Skeletal muscle cell (primary cell): Measurements from ENCODE around the gene SRC.

ENCODE experiments used
- DNase-seq: peaks from one replicate; pipeline ENCODE4 v3.0.0-alpha.2; 2010; ENCODE audit warnings: low read depth
- H3K4me3 ChIP-seq: 2 replicates; pipeline ENCODE4 v1.5.1; 2011; ENCODE audit warnings: low read depth, mild to moderate bottlenecking, control low read depth, low read length, moderate library complexity

The SRC gene

DNA sequence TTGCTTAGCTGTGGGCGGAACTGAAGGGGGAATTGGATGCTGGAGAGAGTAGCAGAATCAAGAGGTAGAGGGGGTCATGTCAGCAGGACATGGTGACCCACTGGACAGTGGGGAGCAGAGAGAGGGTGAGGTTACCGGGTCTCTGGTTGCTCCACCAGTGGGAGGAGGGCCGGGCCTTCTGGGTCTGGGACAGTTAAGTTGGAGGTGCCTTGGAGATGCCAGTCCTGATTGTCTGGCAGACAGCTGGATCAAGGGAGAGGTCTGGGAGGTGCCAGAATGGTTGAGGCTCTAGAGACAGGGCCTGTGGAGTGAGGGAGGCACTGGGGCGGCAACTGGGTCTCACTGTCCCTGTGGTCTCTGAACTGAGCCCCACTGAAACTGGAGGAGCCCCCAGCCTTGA is 31.8 kb upstream of the SRC start:
- no peak overlapping the region for H3K4me3 ChIP-seq
- no peak for DNase-seq

DNA sequence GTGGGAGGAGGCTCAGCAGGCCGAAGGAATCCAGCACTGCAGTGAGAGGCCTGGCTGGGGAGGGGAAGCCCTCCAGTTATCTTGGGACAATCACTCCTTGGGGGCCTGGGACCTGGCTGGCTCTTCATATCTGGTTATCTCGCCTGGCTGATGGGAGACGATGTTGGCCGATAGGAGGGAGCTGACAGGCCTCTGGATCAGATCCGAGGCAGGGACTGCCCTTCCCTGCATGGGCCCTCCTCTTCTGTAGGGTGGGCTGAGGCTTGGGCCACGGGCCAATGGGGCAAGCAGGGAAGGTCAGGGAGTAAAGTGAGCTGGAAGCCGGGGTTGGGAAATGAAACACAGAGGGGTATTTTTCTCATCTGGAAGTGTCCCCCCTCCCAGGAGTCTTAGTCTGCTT is 31.3 kb upstream of the SRC start:
- no peak overlapping the region for H3K4me3 ChIP-seq
- DNase-seq = no peak

DNA sequence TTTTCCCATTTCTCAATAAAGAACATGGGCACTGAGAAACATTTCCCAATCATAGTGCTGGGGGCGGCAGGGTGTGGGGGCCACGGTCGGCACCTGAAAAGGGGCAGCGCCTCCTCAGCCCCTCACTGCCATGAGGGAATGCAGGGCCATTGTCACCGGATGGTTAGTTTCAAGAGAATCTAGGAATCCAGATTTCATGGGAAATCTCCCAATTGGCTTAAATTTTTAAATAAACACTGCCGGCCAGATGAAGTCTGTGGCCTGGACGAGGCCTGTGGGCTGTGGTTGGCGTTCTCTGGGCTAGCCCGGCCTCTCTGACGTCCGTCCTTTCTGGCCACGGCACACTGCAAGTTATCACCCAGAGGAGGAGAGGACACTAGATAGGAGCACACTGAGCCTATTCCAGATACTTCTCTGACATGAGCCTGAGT is 30.9 kb upstream of the SRC start:
- no peak overlapping the region for H3K4me3 ChIP-seq
- no peak for DNase-seq

DNA sequence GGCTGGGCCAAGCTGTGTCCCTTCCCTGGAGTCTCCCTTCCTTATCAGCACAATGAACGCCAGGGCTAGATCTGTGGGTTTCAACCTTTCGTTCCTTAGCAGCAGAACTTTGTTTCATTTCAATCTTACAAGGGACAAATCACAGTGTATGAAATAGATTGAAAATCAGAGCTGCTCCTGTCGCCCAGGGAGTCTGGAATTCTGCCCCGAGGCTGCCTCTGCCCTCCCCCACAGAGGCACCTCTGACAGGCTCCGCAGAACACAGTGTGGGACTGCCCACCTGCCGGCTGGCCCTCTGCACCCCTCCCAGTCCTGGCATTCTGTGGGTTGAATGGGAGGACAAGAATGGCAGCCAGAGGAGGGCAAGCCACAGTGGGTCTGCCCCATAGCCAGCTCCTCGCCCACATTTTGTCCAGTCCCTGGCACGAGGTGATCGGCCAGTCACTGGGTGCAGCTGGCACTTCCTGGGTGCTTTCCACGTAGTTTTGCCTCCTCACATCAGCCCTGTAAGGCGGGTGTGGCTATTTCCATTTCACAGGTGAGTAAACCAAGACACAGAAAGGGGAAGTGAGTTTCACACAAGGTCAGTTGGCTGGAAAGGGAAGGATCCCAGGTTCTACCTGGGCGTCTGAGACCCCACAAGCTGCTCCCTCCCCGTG is 30.4 kb upstream of the SRC start:
- no peak for DNase-seq
- no peak overlapping the region for H3K4me3 ChIP-seq

DNA sequence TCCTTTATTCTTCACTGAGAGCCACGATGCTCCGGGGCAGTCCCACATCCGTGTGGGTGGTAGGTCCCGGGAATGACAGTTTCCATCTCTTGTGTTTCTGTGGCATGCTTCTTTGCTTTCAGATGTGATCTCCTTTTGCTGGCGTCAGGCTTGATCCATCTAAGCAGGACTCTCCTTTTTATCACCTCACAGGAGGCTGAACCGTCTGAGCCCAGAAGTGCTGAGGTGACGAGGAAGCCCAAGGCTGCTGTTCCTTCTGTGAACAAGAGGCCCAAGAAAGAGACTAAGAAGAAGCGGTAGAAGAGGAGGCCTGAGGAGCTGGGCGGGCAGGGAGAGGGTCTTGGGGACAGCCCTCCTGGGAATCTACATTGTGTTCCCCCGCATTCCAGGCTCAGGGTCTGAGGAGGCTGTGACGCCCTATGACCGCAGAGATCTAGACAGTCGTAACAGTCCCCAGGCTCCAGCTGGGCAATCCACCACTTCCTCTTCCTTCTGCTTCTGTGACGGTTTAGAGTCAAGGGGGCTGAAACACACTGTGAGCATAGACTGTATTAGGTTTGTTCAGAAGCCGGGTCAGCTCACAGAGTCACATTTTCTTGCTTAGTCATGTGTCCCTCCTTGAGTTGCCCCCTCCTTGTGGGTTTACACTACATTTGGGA is 29.7 kb upstream of the SRC start:
- no peak for DNase-seq
- no peak overlapping the region for H3K4me3 ChIP-seq

DNA sequence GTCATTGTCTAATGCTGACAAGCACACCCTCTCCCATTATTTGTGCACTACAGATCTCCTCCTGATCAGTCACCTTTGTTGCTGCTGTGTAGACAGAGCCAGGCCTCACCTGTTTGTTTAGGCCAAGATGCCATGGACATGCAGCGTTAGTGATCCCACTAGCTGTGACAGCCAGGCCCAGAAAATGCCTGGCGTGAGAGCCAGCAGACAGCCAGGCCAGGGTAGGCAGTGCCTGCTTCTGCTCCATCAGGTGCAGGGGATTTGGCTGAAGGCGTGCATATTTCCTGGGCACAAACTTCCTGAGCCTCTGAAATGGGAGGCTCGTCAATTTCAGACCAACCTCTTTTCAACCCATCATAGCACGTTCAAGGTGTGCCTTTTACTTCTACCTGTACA is 29.2 kb upstream of the SRC start:
- no peak overlapping the region for H3K4me3 ChIP-seq

DNA sequence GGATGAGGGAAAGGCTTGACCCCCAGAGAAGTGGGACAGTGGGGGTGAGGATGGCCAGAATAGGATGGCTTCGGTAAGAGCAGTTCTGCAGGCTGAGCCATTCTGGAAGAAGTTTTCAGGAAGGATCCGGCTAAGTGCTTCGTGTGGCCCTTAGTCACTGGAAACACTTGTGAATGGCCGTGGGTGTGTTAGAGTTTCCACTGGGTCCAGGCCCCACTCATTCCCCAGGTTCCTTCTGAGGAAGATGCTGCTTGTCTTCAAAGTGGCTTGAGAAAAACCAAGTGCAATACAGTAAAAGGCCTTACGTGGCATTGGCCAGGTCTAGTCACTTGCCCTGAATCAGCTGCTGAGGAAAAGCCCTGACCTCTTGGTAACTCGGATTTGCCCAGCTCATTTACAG is 28.6 kb upstream of the SRC start:
- H3K4me3 ChIP-seq = no peak overlapping the region
- no peak for DNase-seq

More for the DNA sequence above, 29.2 kb upstream of the SRC start:
- DNase-seq = no peak

DNA sequence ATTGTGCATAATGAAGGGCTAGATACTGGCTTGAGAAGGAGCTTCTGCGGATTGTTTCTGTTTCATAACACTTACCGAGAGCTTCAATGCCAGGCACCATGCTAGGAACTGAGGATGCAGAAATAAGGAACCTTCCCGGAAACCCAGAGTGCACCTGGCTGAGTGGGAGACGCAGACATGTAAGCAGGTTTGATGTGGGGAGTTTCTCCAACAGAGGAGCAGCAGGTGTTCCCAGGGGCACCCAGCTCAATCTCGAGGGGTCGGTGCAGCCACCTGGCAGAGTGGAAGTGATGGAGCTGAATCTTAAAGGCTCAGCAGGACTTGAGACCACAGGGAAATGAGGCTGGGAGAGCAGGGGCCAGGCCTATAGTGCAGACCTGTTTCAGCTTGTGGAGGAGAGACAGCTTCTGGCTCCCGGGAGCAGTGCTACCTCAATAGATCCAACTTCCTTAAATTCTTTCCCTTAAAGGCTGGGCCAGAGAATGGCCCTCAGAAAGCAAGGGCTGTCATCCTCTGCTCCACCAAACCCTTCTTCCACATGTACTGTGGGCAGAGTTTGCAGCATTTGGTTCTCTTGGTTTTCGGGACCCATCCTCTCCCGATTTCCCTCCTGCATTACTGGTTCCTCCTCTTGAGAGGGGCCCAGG is 27.8 kb upstream of the SRC start:
- DNase-seq = no peak
- no peak overlapping the region for H3K4me3 ChIP-seq

DNA sequence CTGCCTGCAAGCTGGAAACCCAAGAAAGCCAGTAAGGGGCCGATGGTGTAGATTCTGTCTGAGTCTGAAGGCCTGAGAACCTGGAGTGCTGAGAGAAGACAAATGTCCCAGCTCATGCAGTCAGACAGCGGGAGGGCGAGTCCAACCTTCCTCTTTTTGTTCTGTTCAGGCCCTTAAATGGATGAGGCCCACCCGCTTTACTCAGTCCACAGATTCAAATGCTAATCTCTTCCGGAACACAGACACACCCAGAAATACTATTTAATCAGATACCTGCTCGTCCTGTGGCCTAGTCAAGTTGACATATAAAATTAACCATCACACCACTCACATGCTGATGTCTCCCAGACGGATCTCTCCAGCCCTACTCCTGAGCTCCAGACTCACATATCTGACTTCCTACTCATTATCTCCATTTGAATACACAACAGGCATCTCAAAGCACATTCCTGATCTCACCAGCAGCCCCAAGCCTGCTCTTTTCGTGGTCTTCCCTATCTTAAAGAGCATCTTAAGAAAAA is 26.7 kb upstream of the SRC start:
- DNase-seq = no peak
- H3K4me3 ChIP-seq = no peak overlapping the region

DNA sequence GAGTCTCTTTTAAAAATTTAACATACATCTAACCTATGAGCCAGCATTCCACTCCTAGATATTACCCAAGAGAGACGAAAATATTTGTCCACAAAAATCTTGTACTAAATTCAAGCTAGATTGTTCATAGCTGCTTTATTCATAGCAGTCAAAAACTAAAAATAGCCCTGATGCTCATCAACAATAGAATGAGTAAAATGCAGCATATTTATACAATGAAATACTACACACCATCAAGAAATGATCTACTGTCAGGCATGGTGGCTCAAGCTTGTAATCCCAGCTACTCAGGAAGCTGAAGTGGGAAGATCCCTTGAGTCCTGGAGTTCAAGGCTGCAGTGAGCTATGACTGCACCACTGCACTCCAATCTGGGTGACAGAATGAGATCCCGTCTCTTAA is 22.0 kb upstream of the SRC start:
- DNase-seq = peak; percentile 26
- H3K4me3 ChIP-seq = no peak overlapping the region

DNA sequence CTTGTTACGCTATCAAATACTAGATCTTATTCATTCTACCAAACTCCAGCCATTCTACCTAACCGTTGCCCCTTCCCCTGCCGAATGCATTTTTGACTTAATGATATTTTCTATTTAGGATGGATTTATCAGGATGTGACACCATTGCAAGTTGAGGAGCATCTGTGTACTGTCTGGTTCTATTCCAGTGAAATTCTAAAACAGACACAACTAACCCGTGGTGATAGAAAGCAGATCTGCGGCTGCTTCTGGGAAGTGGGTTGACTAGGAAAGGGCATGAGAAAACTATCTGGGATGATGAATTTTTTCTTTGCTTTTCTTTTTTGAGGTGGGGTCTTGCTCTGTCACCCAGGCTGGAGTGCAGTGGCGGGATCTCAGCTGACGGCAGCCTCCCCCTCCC is 20.7 kb upstream of the SRC start:
- H3K4me3 ChIP-seq = no peak overlapping the region
- no peak for DNase-seq

DNA sequence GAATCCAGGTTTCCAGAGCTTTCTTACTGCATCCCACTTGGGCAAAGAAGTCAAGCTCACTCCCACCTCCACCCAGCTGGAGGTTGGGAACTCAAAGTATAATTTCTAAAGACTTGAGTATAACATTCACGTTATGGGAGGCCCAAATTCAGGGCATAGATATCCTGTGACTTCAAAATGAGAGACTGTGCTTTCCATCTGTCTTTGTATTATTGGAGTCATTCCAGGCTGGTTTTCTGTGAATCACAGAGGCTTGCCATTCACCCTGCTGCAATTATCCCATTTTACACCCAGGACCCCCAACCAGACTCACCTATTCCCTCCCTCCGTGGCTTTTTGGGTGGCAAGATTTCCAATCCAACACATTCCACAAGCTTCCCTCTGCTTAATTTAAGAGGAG is 19.3 kb upstream of the SRC start:
- no peak overlapping the region for H3K4me3 ChIP-seq
- no peak for DNase-seq

DNA sequence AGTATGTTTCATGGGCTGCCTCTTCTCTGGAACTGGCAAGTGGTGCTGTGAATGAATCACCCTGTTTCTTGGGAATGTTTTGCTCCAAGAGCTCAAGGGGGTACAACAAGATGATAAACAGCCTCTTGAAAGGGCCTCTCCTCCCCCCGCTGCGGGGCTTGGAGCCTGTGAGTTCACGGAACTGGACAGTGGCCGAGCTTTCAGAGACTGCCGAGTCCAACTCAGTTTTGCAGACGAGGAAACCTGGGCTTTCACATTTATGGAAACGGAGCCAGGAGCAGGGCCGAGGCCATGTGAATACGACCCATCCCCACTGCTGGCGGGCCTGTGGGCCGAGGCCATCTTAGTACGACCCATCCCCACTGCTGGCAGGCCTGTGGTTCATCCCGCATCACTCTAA is 18.2 kb upstream of the SRC start:
- H3K4me3 ChIP-seq = no peak overlapping the region
- DNase-seq = peak; percentile 73

DNA sequence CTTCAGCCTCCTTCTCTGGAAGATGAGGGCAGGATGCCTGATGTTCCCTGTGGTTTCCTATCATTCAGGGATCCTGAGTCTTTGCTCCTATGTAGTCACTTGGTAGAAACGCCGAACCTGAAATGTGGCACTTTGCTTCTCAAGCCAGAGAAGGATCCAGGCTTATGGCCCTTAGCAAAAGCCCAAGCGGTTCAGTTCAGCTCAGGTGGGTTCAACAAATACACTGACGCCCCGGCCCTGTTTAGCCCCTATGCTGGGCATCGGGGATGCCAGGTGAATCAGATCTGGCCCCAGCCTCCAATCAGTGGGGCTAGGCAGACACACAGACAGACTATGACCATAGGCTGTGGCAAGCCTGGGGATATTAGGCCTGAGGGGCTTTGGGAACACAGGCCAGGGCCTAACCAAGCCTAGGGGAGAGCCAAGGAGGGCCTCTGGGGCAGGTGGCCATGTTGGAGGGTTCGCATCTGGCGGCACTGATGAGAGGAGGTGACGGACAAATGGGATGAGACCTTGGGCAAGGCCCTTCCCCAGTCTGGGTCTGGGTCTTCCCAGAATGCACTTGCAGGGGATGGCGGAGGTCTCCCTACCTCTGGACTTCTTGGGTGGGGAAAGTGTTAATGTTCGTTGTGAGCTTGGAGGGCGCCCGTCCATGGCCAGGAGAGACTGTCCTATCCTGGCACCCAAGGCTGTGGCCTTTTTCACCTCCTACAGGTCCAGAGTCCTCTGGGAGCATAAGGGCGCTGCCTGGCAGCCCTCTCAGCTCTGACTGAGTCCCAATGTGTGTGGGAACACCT is 17.6 kb upstream of the SRC start:
- no peak overlapping the region for H3K4me3 ChIP-seq
- no peak for DNase-seq

DNA sequence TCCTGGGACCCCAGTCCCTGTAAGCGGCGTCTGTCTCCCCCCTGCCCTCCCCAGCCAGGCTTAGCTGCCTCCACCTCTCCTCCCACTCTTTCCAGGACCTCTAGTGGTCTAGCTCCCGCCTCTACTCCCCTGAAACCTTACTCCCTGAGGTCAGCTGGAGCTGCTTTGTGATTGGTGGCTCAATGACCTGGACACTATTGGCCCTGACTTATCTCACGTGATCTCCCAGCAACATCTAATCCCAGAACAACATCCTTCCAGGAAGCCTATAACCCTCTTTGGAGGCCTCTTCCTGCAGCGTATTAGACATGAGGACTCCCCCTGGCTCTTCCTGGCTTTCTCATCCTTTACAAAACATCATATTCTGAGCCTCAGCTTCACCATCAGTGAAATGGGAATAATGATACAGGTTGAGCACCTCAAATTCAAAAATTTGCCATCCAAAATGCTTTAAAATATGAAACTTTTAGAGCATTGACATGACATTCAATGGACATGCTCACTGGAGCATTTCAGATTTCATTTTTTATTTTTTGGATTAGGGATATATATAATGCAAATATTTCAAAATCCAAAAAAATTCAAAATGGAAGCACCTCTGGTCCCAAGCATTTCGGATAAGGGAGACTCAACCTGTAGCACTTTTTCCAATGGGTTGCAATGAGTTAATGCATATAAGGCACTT is 16.3 kb upstream of the SRC start:
- H3K4me3 ChIP-seq = no peak overlapping the region
- no peak for DNase-seq

DNA sequence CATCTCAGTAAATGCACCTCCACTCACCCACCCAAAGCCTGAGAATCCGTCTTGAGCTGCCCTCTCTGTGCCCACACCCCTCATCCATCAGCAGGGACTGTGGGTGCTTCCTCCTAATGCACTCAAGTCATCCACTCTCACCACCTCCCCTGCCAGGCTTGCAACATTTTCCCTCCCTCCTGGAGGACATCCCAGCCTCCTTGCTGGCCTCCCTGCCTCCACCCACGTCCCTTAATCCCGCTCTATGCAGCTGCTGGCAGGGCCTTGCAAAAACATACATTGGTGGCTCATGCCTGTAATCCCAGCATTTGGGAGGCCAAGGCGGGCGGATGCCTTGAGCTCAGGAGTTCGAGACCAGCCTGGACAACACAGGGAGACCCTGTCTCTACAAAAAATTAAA is 15.6 kb upstream of the SRC start:
- no peak overlapping the region for H3K4me3 ChIP-seq
- no peak for DNase-seq

DNA sequence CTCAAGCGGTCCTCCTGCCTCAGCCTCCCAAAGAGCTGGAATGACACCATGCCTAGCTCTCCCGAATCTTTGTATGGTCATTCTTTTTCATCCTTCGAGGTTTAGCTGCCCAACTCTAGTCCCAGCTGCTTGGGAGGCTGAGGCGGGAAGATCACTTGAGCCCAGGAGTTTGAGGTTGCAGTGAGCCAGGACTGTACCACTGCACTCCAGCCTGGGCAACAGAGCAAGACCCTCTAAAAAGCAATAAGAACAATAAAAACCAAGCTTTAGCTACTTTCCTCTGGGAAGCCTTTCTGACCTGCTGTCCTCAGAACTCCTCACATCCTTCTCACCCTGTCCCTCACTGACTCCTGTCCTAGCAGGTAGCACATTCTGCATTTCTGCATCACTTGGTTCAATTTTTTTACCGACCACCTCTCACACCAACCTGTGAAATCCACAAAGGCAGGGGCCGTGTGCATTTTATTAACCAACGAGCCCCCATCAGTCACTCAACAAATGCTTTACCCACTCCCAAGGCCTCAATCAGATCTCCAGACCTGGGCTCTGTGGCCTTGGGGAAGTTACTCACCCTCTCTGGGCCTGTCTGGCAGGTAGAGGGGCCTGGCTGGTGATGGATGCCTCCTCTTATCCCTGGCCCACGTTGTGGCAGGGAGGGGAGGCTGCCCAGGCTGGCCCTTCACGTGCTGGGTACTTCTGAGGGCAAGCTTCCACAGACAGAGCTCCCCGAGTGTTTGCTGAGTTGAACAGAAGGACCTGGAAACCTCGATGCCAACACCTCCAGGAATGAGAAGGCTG is 14.7 kb upstream of the SRC start:
- no peak for DNase-seq
- H3K4me3 ChIP-seq = no peak overlapping the region

DNA sequence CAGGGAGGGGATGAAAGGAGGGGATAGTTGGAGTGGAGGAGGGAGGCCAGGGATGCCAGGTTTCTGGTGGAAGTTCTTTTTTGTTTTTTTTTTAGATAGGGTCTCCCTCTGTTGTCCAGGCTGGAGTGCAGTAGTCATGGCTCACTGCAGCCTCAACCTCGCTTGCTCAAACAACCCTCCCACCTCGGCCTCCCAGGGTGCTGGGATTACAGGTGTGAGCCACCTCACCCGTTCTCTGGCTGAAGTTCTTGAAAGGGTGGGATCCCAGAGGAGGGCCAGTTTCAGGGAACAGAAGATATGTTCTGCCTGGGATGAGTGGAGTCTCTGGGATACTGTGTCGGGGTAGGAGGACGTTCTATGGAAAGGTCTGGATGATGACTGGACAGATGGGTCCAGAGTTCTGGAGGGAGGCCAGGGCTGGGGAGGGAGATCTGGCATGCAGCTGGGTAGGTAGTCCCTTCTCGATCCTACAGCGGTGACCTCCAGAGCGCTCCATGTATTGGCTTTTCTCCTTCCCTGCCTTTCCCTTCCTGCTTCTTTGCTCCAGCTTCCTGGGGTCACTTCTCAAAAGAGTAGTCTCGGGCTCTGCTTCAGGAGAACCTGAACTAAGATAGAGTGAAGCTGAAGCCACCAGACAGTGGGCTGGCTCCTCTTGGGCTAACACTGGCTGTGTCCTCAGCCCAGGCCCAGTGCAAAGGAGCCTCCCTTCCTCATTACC is 12.7 kb upstream of the SRC start:
- H3K4me3 ChIP-seq = no peak overlapping the region
- no peak for DNase-seq
